Stimulated activated CD8-positive, alpha-beta memory T cell treated with anti-CD3 and anti-CD28 coated beads, Interleukin-12 subunit alpha, Interleukin-12 subunit beta, amount 100 ng/mL, for 24 hours (primary cell): ENCODE measurements around the gene SLIT1.

Source experiments
- DNase-seq: peaks from one replicate; pipeline ENCODE4 v3.0.0-alpha.2; 2020; ENCODE audit errors: extremely low read depth

The SLIT1 gene

DNA sequence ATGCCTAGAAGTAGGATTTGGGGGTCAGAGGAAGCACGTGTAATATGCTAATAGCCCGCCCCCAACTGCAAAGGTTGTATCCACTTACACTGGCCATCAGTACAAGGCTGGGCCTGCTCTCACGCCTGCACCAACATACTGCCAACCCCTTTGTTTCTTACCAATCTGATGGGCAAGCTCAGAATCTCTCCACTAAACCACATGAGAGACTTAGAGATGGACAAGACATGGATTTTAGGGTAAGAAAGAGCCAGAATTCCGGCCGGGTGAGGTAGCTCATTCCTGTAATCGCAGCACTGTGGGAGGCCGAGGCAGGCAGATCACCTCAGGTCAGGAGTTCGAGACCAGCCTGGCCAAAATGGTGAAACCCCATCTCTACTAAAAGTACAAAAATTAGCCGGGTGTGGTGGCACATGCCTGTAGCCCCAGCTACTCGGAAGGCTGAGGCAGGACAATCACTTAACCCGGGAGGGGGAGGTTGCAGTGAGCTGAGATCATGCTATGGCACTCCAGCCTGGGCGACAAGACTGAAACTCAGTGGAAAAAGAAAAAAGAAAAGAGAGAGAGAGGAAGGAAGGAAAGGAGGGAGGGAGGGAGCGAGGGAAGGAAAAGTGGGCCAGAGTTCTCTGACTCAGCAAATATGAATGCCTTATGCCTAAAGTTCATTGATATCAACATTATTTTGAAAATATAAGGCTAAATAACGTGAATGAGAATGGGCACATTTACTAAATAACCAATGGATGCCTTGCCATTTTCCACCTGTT is 162.2 kb downstream of the SLIT1 start:
- no peak for DNase-seq

- no peak for DNase-seq
Measured at GRCh38 chr10:97022616-97023015, 163.1 kb downstream of the SLIT1 start.

DNA sequence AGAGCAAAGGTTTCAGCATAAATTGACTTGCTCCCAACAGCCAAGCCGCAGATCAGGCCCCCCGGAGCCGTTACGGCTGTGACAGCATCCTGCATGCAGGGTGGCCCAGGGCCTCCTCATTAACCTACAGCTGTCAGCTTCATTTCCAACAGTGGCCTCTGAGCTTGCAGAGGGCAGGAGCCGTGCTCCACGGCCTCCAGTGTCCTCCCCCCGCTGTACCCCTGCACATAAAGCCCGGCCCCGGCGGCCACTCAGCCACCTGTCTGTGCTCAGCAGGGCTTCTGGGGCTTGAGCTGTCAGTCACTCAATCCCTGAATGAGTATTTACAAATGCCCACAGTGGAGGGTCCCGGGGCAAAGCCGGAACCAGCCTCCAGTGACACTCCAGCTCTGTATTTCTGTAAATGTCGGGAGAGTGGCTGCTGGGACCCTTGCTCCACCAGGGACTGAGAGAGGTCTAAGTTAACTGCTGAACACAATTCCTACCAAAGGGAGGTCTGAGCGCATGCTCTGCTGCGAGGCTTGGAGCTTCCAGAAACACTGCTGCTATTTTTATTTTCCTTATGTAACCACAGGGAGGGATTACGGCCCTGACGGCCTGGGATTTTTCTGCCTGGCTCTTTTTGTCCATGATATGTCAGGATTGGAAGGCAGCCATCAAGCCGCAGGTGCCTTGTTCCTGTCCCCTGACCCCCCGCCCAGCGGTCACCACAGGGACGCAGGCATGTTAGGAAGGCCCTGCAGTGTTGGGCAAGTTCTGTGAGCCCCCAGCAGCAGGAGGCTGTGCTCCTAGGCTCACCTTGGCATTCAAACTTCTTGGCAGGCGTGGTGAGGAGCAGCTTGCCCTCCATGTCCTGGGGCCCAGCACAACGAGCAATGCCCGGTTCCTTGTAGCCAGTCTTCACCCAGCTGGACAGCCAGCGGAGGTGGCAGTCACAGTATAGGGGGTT is 165.0 kb downstream of the SLIT1 start:
- no peak for DNase-seq

DNA sequence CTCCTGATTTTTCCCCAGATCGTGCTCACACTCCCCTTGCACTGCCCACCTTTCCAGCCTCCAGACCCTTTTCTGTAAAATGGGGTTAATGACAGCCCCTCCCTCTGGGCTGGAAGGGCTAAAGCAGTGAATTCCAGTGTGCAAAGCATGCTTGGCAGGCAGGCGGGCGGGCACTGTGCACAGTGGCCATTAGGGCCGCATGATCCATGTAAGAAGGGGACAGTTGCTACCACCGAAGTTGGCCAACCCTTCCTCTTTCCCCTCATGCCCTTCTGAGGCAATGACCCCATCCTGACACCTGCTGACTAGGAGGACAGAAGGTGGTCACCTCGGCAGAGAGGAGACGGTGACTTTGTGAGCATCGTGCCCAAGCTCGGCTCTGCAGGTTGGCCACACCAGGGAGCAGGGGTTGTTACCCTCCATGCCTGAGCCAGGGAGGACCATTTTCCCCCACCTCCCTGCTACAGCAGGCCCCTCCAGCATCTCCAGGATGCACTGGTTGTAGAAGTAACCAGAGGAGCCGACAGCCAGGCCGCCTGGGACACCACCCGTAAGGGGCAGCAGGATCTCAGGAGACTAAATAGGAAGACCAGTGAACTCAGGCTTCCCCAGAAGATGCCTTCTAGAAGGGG is 166.4 kb downstream of the SLIT1 start:
- no peak for DNase-seq

DNA sequence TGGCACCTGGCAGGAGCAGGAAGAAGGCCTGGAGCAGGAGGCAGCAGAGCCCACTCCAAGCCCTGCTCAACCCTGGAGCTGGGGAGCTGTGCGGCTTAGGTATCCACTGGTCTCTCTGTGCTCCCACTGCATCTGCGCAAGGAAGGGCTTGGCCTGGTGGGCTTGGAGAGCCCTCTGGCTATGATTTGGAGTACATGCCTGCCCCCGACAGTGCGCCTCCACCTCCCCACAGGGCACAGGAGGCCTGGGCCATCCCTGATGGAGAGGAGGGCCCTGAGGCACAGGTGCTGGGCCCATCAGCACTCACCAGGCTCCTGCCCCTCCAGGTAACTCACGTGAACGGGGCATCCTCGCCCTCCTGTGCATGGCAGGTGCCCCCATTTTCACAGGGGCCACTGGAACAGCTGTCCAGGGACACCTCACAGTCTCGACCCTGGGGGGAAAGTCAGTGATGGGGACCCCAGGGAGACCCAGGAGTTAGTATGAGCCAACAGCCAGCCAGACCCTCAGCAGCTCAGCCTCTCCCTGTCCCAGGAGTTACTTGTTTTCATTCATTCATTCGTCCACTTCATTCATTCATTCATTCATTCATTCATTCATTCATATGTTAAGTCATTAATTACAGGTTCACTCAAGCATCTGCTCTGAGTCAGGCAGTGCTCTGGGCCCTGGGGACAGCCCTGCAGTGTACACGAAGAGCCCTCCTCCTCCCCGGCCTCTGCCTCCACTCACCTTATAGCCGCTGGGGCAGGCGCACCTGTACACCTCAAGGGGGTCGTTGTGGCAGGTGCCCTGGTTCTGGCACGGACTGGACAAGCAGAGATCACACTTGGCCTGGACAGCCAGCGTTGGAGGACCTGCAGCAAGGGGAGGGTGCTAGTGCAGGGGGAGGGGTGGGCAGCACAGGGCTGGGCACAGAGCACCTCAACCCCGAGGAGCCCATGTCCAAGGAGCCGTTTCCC is 167.2 kb downstream of the SLIT1 start:
- no peak for DNase-seq

DNA sequence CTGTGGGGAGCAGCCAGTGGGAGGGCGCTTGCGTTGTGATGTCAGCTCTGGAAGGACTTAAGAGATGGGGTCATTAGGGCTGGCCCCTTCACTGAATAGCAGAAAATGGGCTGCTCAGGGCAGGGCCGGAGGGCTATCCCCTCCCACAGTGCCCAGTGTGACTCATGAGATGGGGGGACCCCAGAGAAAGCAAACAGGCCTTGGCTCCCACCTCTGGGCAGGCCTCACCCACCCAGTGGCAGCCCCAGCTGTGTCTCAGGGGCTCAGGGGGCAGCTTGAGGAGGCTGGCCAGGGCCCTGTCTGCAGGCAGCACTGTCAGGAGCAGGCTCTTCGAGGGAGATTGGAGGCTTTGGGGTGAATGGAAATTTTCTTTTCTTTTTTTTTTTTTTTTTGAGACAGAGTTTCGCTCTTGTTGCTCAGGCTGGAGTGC is 168.3 kb downstream of the SLIT1 start:
- no peak for DNase-seq

DNA sequence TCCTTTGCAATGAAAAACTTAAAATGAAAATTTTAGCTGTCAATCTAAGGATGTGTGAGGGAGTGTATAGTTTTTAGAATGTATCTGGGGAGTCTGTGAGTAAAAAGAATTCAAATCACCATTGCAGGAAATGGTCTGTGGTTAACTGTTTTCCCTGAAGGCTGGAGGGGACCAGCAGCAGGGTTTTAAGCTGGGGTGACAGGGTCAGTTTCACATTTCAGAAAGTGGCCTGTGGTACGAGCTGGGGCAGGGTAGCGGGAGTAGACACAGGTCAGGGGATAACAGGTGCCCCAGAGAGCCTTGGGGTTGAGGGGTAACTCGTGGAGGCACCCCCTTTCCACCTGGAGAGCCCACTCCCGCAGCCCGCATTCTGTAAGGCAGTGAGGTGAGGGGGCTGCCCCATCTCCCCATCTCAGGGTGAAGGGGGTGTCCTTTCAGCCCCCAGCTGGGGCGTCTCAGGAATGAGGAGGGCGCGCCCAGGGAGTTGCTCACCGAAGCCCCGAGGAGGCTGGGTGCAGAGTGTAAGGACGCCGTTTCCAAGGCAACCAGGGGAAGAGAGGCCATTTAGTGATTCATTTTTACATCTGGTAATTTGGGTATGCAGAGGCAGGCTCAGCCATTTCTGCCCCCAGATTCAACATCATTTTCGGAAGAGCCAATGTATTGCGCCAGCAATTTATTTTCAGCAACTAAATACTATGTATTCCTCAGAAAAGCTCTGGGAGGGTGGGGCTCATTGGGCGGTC is 168.9 kb downstream of the SLIT1 start:
- no peak for DNase-seq

GRCh38 chr10:97015240-97015639 is 170.5 kb downstream of the SLIT1 start:
- no peak for DNase-seq

GRCh38 chr10:97013983-97014382 is 171.8 kb downstream of the SLIT1 start:
- no peak for DNase-seq

GRCh38 chr10:97013568-97013967 is 172.2 kb downstream of the SLIT1 start:
- no peak for DNase-seq

- no peak for DNase-seq
Measured at GRCh38 chr10:97012470-97012869, 173.3 kb downstream of the SLIT1 start.

DNA sequence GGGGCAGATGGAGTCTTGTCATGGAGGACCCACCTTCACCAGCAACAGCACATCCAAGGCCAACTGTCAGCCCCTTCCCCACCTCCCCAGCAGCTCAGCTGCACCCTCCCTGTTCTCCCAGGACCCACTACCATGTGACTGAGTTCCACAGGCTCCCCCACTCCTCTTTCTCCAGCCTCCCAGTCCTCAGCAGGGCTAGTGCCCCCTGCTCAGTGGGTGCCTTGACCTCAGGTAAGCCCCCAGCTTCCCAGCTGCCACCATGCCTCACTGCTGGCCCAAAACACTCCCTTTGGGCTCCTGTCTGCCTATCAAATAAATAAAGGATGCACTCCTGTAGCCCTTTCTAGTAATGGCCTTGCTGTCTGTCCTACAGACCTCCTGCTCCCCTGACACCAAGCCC is 174.4 kb downstream of the SLIT1 start:
- DNase-seq: no peak

DNA sequence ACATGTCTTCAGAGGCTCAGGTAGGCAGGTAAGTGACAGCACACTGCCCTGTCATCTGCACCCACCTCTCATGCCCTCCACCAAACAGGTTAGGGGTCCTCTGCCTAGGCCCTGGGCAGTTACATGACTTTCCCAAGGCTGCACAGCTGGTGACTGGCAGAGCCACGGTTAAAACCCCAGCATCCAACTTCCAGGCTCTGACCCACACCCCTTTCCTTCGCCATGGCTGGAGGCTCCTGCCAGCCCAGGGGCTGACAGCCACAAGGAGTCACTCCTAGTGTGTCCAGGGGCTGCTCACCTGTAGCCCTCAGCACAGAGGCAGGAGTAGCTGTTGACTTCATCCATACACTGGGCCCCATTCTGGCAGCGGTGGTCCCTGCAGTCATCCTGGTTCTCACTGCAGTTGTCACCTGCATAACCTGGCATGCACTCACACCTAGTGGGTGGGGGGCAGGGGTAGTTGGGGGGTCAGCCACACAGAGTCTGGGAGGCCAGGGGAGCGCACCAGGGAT is 175.0 kb downstream of the SLIT1 start:
- no peak for DNase-seq

- no peak for DNase-seq
Measured at GRCh38 chr10:97007417-97007816, 178.3 kb downstream of the SLIT1 start.

DNA sequence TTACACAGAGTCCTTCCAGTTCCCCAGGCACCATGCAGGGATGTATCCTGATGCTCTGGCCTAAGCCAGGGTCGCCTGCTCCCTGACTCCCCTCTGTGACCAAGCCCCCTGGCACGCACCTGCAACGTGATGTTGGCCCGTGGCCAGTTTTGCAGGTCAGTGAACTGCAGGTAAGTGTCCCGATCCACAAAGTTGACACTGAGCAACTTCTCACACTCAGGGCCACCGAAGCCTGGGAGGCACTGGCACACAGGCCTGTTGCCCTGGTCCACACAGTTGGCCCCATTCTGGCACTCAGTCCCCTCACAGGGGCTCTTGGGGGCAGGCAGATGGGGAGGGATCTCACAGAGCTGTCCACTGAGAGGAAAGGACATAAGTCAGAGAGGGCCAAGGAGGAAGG is 179.4 kb downstream of the SLIT1 start:
- no peak for DNase-seq

- no peak for DNase-seq
Measured at GRCh38 chr10:97005349-97005748, 180.4 kb downstream of the SLIT1 start.

GRCh38 chr10:97004591-97004990 is 181.2 kb downstream of the SLIT1 start:
- DNase-seq: no peak

DNA sequence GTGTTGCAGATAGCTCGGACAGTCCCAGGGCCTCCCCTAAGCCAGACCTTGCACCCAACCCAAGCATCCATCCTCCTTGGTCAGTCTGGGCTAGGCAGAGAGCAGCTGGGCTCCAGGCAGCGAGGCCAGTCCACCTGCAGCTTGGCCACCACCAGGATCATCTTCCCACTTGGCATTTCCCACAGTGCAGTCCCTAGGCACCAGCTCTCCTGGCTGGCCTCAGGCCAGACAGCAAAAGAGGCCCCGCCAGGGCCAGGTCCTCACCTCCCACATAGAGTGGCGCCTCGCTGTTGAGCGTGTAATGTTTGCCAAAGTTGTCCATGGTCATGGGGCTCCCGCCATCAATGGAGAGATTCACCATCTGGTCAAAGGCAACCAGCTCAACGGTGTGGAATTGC is 182.0 kb downstream of the SLIT1 start:
- DNase-seq: no peak

- no peak for DNase-seq
Measured at GRCh38 chr10:97003151-97003803, 182.5 kb downstream of the SLIT1 start.

GRCh38 chr10:97002670-97003069 is 183.1 kb downstream of the SLIT1 start:
- no peak for DNase-seq
